ENCODE measurements around the gene LMF1.

GRCh38 chr16:878072-878784 lies 92.6 kb downstream of the LMF1 start:
- TF ChIP-seq, protein P1, sequence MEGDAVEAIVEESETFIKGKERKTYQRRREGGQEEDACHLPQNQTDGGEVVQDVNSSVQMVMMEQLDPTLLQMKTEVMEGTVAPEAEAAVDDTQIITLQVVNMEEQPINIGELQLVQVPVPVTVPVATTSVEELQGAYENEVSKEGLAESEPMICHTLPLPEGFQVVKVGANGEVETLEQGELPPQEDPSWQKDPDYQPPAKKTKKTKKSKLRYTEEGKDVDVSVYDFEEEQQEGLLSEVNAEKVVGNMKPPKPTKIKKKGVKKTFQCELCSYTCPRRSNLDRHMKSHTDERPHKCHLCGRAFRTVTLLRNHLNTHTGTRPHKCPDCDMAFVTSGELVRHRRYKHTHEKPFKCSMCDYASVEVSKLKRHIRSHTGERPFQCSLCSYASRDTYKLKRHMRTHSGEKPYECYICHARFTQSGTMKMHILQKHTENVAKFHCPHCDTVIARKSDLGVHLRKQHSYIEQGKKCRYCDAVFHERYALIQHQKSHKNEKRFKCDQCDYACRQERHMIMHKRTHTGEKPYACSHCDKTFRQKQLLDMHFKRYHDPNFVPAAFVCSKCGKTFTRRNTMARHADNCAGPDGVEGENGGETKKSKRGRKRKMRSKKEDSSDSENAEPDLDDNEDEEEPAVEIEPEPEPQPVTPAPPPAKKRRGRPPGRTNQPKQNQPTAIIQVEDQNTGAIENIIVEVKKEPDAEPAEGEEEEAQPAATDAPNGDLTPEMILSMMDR (IDR thresholded peaks at IDR 0.05; ENCODE audit: low read depth, low read length, poor library complexity, severe bottlenecking) = no peak
- no peak for TF ChIP-seq EZH2phosphoT487 (IDR thresholded peaks at IDR 0.05; ENCODE audit: borderline replicate concordance, low read length)

Data from DOHH2 (cell line).